KMS-11 (cell line): ENCODE results near the gene ARMC7.

Experiments
- H2AFZ ChIP-seq: fragments of 200-600 bp; sonication (generic); 2 replicates; pipeline ENCODE4 v1.6.1; 2016; ENCODE audit warnings: antibody characterized with exemption, mixed run types, low read depth
- H3K27ac ChIP-seq: fragments of 200-600 bp; sonication (generic); 2 replicates; pipeline ENCODE4 v1.6.1; 2016; ENCODE audit warnings: mild to moderate bottlenecking, mixed run types
- H3K27me3 ChIP-seq: fragments of 200-600 bp; sonication (generic); 2 replicates; pipeline ENCODE4 v1.6.1; 2017; ENCODE audit warnings: mild to moderate bottlenecking, low read depth, mixed run types, moderate library complexity; ENCODE audit not compliant: insufficient read depth
- H3K36me3 ChIP-seq: fragments of 200-600 bp; sonication (generic); 2 replicates; pipeline ENCODE4 v1.6.1; 2017; ENCODE audit warnings: mild to moderate bottlenecking, mixed run types; ENCODE audit not compliant: insufficient read depth
- H3K4me1 ChIP-seq: fragments of 200-600 bp; sonication (generic); 2 replicates; pipeline ENCODE4 v1.6.1; 2016; ENCODE audit warnings: mild to moderate bottlenecking, low read depth, mixed run types; ENCODE audit not compliant: poor library complexity, severe bottlenecking
- H3K4me2 ChIP-seq: fragments of 200-600 bp; sonication (generic); 2 replicates; pipeline ENCODE4 v1.7.0; 2016; ENCODE audit warnings: mild to moderate bottlenecking, mixed run types
- H3K4me3 ChIP-seq: fragments of 200-600 bp; sonication (generic); IDR thresholded peaks from 2 replicates; pipeline ENCODE4 v1.6.1; 2017; ENCODE audit warnings: low read depth, low read length, mixed read lengths; ENCODE audit not compliant: insufficient read depth
- H3K79me2 ChIP-seq: fragments of 200-600 bp; sonication (generic); 2 replicates; pipeline ENCODE4 v1.6.1; 2016; ENCODE audit warnings: low read depth, mixed run types; ENCODE audit not compliant: insufficient read depth
- H3K9ac ChIP-seq: fragments of 200-600 bp; sonication (generic); 2 replicates; pipeline ENCODE4 v1.6.1; 2016; ENCODE audit warnings: mild to moderate bottlenecking, mixed run types
- H4K20me1 ChIP-seq: fragments of 200-600 bp; sonication (generic); 2 replicates; pipeline ENCODE4 v1.6.1; 2016; ENCODE audit warnings: mild to moderate bottlenecking, mixed run types; ENCODE audit not compliant: insufficient read depth
- TF ChIP-seq, protein P1 (sequence below): fragments of 200-600 bp; sonication (generic); conservative IDR thresholded peaks from 2 replicates; pipeline ENCODE4 v1.6.1; 2017; ENCODE audit warnings: low read depth, mild to moderate bottlenecking, antibody characterized with exemption, low read length, moderate library complexity, mixed read lengths

The ARMC7 gene

DNA sequence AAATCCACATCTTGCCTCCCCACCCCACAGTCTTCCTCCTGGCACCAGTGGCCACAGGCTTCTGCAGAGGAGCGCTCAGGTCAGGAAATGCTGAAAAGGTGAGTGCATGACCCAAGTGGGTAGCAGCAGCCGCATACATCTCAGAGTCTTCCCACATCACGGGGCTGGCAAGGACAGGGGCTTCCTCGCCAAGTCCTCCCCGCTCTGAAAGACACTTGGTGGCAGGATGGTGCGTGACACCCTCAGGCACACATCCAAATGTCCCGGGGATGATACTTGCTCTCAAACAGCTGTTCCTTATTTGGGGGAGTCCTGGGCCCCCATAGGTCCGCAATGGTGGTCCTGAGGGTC is 30.8 kb upstream of the ARMC7 start:
- Histone ChIP-seq H3K36me3 (no peaks in the 10 kb centered on the region), H3K27ac (no peak overlapping the region), H3K9ac (no peak overlapping the region), H4K20me1 (no peaks in the 10 kb centered on the region), H3K4me1 (no peaks in the 10 kb centered on the region), H3K79me2 (no peaks in the 10 kb centered on the region), H2AFZ (no peak overlapping the region), H3K4me3 (no peak overlapping the region), H3K4me2 (no peak overlapping the region), H3K27me3 (no peaks in the 10 kb centered on the region)
- TF ChIP-seq, protein P1, sequence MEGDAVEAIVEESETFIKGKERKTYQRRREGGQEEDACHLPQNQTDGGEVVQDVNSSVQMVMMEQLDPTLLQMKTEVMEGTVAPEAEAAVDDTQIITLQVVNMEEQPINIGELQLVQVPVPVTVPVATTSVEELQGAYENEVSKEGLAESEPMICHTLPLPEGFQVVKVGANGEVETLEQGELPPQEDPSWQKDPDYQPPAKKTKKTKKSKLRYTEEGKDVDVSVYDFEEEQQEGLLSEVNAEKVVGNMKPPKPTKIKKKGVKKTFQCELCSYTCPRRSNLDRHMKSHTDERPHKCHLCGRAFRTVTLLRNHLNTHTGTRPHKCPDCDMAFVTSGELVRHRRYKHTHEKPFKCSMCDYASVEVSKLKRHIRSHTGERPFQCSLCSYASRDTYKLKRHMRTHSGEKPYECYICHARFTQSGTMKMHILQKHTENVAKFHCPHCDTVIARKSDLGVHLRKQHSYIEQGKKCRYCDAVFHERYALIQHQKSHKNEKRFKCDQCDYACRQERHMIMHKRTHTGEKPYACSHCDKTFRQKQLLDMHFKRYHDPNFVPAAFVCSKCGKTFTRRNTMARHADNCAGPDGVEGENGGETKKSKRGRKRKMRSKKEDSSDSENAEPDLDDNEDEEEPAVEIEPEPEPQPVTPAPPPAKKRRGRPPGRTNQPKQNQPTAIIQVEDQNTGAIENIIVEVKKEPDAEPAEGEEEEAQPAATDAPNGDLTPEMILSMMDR: no peak

DNA sequence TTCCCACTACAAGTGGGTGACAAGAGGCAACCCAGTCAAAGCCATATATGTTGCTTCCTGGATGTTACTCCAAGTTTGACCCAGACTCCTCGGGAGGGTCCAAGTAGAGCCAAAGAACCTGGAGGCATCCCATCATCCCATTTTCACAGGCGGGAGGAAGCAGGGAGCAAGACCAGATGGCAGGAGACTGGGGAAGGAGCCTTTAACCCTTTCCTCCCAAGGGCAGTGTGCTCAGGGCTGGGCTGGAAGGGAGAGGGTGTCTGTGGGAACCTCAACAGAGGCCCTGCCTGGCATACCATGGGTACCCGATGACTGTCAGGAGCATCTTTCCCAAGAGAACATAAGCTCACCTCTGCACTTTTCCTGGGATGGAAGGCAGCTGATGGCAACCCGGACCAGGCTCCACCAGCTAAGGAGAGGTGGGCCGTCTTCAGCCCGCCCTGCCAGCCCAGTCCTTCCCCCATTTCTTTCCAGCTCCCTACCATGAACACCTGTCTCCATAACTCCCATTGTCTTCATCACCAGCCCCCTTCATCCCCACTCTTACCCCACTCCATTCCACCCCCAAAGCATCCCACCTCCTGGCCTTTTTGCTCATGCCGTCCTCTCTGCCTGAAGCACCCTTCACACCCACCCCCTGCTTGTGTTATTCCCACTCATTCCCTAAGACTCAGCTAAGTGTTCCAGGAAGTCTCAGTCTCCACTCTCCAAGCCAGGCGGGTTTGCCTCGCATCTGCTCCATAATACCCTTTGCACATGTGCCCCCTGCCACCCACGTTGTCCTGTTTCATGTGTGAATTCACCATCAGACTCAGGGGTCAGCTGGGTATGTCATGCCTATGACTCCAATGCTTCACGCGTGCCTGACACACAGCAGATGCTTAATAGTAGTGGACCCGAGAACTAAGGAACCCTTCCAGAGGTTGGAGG is 27.9 kb upstream of the ARMC7 start:
- Histone ChIP-seq H3K4me1 (no peaks in the 10 kb centered on the region), H4K20me1 (no peaks in the 10 kb centered on the region), H3K27ac (no peak overlapping the region), H3K36me3 (no peaks in the 10 kb centered on the region), H3K4me2 (no peak overlapping the region), H3K4me3 (no peak overlapping the region), H2AFZ (no peak overlapping the region), H3K27me3 (no peaks in the 10 kb centered on the region), H3K9ac (no peak overlapping the region), H3K79me2 (no peaks in the 10 kb centered on the region)
- TF ChIP-seq, protein P1: no peak

DNA sequence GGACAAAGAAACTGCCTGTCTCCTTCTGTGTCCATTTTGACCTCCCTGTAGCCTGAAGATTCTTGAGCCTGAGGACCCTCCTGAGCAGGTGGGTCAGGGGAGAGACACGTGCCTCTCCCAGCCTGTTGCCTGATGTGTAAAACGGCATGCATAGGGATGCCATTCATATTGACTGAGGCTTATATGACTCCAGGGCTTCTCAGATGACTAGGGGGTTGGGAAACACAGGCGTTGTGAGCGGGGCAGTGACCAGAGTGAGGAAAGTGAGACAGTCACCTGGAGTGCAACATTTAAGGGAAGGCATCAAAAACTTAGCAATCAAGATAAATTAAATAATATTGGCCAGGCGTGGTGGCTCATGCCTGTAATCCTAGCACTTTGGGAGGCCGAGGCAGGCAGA is 27.1 kb upstream of the ARMC7 start:
- no peaks in the 10 kb centered on the region for H3K4me1 ChIP-seq
- H3K4me2 ChIP-seq: no peak overlapping the region
- H3K36me3 ChIP-seq: no peaks in the 10 kb centered on the region

DNA sequence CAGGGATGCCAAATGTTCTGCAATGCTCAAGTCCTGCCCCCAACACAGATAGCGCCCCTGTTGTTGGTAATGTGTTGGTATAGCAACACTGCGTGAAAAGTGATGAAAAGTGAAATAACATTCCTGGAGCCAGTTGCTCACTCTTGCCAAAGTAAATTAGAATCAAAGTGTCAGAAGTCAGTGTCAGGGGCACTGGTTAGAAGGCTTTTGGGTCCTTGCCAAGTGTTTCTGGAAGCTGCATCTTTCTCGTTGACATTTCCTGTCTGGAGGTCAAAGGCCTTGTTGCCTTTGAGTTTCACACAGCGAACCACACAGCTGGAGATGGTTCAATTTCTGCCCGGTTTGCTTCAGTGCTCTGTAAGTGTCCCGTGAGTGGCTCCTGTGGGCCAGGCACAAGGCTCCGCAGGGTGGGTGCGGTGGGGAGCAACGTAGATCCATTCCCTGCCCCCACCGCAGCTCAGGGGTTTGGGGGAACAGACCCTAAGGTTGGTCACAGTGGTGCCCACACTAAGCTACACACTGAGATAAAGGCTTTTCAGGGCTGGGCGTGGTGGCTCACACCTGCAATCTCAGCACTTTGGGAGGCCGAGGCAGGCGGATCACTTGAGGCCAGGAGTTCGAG is 25.6 kb upstream of the ARMC7 start:
- Histone ChIP-seq H3K36me3 (no peaks in the 10 kb centered on the region), H3K4me3 (no peak overlapping the region), H4K20me1 (no peaks in the 10 kb centered on the region), H3K27ac (no peak overlapping the region), H3K9ac (no peak overlapping the region), H3K4me1 (no peaks in the 10 kb centered on the region), H3K79me2 (no peaks in the 10 kb centered on the region), H2AFZ (no peak overlapping the region), H3K4me2 (no peak overlapping the region), H3K27me3 (no peaks in the 10 kb centered on the region)
- TF ChIP-seq, protein P1: no peak

More for the DNA sequence above, 27.1 kb upstream of the ARMC7 start:
- H2AFZ ChIP-seq: no peak overlapping the region
- H3K9ac ChIP-seq: no peak overlapping the region
- H3K79me2 ChIP-seq: no peaks in the 10 kb centered on the region
- H3K27ac ChIP-seq: no peak overlapping the region
- H4K20me1 ChIP-seq: no peaks in the 10 kb centered on the region
- H3K27me3 ChIP-seq: no peaks in the 10 kb centered on the region
- H3K4me3 ChIP-seq: no peak overlapping the region
- TF ChIP-seq, protein P1: no peak
